Measurements from ENCODE around the gene ASIC4. TPM values are rescaled to one million over a fixed set of nuclear protein-coding genes. Genes with fewer than 3 reads are reported as not detected.
A peak's percentile ranks its signal among the peaks of the same experiment; 100 is the strongest.

Gene ASIC4
- total and polyA plus RNA-seq, 2 of the 13 experiments (the other 11 are each of a cell fraction or from before 2014, with no cell fraction given): 0.03 TPM; not detected in 1

- TF ChIP-seq TEF (CRISPR knock-in tag; IDR thresholded peaks at IDR 0.05): no peak
- TF ChIP-seq MTF2 (CRISPR knock-in tag; IDR thresholded peaks at IDR 0.05; ENCODE audit: borderline replicate concordance): no peak
- no peak for TF ChIP-seq ZZZ3 (CRISPR knock-in tag; IDR thresholded peaks at IDR 0.05; ENCODE audit: borderline replicate concordance)
- TF ChIP-seq CSRNP2 (CRISPR knock-in tag; conservative IDR thresholded peaks at IDR 0.05; ENCODE audit: low read depth): no peak
- TF ChIP-seq SOX13 (IDR thresholded peaks at IDR 0.05): no peak
- TF ChIP-seq SOX13 (CRISPR knock-in tag; conservative IDR thresholded peaks at IDR 0.05 in 1 of 2, IDR thresholded peaks at IDR 0.05 in 1 of 2): no peak
- TF ChIP-seq ZNF138 (CRISPR knock-in tag; IDR thresholded peaks at IDR 0.05; ENCODE audit: low read depth): no peak
- TF ChIP-seq RFX1 (IDR thresholded peaks at IDR 0.05): no peak
- no peak for TF ChIP-seq DNMT3B (CRISPR knock-in tag; conservative IDR thresholded peaks at IDR 0.05)
- TF ChIP-seq ZNF570 (CRISPR knock-in tag; IDR thresholded peaks at IDR 0.05; ENCODE audit: borderline replicate concordance): 0 out of 2 replicates have a peak, but pooled peaks have one; percentile 8
- no peak for TF ChIP-seq ZBTB44 (CRISPR knock-in tag; IDR thresholded peaks at IDR 0.05)
- TF ChIP-seq ZNF761 (CRISPR knock-in tag; conservative IDR thresholded peaks at IDR 0.05): no peak
- TF ChIP-seq ZNF274 (CRISPR knock-in tag; IDR thresholded peaks at IDR 0.05): no peak
- TF ChIP-seq NFATC3 (CRISPR knock-in tag; IDR thresholded peaks at IDR 0.05): no peak
- no peak for TF ChIP-seq RAD21 (CRISPR knock-in tag; IDR thresholded peaks at IDR 0.05)
- TF ChIP-seq ZEB1 (IDR thresholded peaks at IDR 0.05; ENCODE audit: insufficient replicate concordance, low read depth): no peak
- no peak for TF ChIP-seq POLR2AphosphoS5 (IDR thresholded peaks at IDR 0.05; ENCODE audit: low read depth, low read length)
- no peak for TF ChIP-seq ZNF788 (CRISPR knock-in tag; IDR thresholded peaks at IDR 0.05; ENCODE audit: borderline replicate concordance)
- TF ChIP-seq DBP (CRISPR knock-in tag; IDR thresholded peaks at IDR 0.05; ENCODE audit: not compliant biosample characterization): peak; percentile 35
- no peak for TF ChIP-seq ZNF124 (CRISPR knock-in tag; IDR thresholded peaks at IDR 0.05)
- TF ChIP-seq E2F2 (CRISPR knock-in tag; IDR thresholded peaks at IDR 0.05; ENCODE audit: borderline replicate concordance): no peak
- peak; percentile 78; the same call in 1 of the 2 replicates for TF ChIP-seq PCBP1 (IDR thresholded peaks at IDR 0.05; ENCODE audit: borderline replicate concordance, low read depth, low read length)
- TF ChIP-seq TFAP4 (IDR thresholded peaks at IDR 0.05; ENCODE audit: borderline replicate concordance, low read depth): no peak
These were observed 58.1 kb downstream of the ASIC4 start, which contains the start of gene INHA (continued) for GRCh38 chr2:219572237-219573001.

All from HepG2 (cell line).